GM19395 (cell line): ENCODE data around the gene SVIP.

Experiments
- ATAC-seq: cut with Tn5 transposase; IDR thresholded peaks from one replicate; pipeline ENCODE4 v1.9.1; 2021; ENCODE audit warnings: mild to moderate bottlenecking, moderate library complexity; ENCODE audit not compliant: unreplicated experiment

Gene SVIP

GRCh38 chr11:22795914-22796313, 33.7 kb downstream of the SVIP start:
- ATAC-seq: no peak

DNA sequence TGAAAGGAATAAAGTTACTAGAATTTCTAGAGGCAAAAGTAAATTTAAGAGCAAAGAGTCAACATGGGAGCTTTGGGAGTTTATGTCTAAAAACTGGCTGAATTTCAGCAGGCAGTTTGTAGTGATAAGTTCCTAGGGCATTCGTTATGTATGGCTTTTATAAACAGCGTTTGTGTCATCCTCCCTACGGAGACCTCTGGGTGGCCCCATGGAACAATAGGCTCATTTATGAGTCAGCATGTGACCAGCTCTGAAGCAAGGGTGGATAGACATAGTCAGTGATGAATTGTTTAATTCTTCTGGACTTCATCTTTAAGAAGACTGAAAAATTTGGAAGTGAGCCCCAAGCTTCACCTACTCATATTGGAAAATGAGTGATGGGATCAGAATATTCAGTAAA, 37.1 kb downstream of the SVIP start:
- no peak for ATAC-seq

DNA sequence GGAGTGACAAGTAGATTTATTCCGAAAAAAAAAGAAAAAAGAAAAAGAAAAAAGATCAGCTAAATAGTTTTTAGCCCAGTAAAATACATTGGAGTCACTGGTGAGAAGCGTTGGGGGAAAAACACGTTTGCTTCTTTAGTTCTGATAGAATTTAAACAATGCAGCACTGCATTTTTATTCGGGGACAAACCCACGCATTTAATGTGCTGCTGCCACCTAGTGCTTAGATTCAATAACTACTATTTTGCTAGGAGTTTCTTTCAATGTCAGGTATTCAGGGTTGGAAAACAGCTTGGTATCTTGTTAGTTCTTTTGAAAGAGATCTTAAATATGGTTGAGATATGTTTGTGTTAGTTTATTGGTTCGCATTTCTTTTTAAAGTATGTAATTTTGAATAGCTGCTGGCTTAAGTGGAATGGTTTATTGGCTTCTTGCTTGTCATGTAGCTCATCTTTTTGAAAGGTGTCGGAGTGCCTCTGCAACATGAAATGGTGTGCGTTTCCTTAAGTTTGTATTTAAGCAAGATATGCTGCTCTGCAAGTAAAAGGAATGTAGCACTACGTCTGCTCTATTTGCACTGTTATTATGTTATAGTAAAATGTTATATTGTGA, 41.9 kb downstream of the SVIP start:
- no peak for ATAC-seq

DNA sequence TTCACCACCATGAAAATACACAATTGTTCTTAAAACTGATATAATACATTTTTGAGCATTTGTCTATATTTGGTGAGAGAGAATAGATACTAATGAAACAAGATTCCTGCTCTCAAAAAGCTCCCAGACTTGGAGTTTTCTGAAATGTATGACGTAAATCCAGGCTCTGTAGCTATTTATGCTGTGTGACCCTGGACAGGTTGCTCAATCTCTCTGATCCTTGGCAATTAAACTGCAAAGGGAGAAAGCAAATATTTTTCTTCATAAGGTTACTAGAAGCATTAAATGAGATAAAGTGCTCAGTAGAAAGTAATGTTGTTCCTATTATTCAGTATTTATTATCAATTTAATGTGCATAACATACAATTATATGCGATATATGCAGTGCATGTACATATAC, 42.5 kb downstream of the SVIP start:
- peak; percentile 0 for ATAC-seq

GRCh38 chr11:22786475-22786874, 43.1 kb downstream of the SVIP start:
- ATAC-seq: peak; percentile 95

- ATAC-seq: no peak
Measured at GRCh38 chr11:22785251-22785650, 44.4 kb downstream of the SVIP start.

DNA sequence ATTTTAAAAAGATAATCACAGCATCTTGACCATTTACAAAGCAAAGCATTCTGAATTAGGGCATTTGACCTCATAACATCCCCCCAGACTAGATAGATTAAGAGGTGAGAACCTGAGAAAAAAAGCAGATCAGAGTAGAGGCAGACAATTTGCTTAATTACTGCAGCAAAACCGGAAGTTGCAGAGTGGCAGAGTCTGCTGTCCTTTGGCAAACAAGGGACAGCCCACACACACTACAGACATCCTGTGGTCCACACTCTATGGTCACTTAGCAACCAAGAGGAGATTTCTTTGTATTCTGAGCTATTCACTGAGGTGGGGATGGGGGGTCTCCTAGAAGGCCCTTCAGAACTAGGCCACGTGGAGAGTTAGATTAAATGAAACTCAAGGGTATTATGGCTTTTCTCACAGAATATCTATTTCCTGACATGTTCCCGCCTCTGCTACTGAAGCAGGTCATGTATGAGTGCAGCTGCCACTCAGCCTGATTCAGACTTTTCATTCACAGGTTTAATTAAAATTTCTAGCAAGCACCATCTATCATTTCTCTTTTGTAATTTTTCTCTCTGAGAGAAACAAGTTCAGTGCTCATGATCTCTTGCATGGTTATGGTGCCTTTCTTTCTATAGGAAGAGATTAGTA, 48.5 kb downstream of the SVIP start:
- ATAC-seq: peak; percentile 89

GRCh38 chr11:22779850-22780249, 49.8 kb downstream of the SVIP start:
- no peak for ATAC-seq

GRCh38 chr11:22778642-22779041, 51.0 kb downstream of the SVIP start:
- no peak for ATAC-seq

DNA sequence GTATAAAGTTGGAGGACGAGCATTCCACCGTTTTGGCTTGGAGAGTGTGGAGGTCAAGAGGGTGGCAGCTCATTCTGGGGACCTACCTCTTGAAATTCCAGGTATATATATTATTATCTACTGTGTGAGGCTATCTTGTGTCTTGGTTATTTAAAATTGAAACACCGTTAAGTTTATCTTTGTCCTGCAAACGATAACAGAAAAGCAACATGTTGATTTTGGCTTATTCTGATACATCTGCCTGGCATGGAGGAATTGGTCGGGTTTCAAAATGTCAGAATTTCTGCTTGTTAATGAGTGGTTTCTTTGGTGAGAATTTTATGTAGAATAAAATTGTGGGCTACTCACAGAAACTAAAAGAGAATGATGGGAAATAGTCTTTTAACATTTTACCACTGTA, 54.4 kb downstream of the SVIP start:
- peak; percentile 4 for ATAC-seq

DNA sequence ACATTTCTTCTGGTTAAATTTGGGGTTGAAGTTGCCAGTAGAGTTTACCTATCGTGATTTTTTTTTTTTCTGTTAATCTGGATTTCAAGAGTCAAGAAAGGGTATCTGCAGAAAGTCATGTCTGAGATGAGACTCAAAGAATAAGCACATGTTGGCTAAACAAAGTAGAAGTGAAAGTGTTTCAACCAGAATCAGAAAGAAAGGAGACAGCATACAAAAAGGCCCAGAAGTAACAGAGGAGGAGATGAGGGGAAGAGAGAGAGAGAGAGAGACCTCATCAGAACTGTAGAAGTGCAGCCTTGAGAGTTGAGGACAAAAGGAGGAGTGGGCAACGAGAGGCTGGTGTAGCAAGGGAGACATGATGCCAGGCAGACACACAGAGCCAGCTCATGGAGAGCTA, 54.9 kb downstream of the SVIP start:
- peak; percentile 85 for ATAC-seq

GRCh38 chr11:22769081-22769480, 60.5 kb downstream of the SVIP start:
- no peak for ATAC-seq
